ENCODE data around the gene LAMTOR4. TPM values are rescaled to one million over a fixed set of nuclear protein-coding genes. Genes with fewer than 3 reads are reported as not detected.
"Not testable (repeated sequence)": the region's sequence is repeated elsewhere in the genome, so short reads cannot be mapped to it uniquely, and the experiment has no call there.

Gene LAMTOR4
- polyA plus RNA-seq, 1 donor (not counting 4 experiments of a cell fraction or from before 2014, with no cell fraction given), result 99.2 TPM

- Histone ChIP-seq H3K79me2 (ENCODE audit: control insufficient read depth, insufficient read depth, low read length) (no peaks in the 10 kb centered on the region), H3K27me3 (ENCODE audit: control insufficient read depth, extremely low read depth, insufficient read depth, low read length) (no peaks in the 10 kb centered on the region), H3K9ac (ENCODE audit: control insufficient read depth, extremely low read depth, insufficient read depth, low read length) (peak overlapping the region; percentile 97), H3K4me2 (ENCODE audit: control insufficient read depth, extremely low read depth, insufficient read depth, low read depth, low read length) (peak overlapping the region; percentile 72), H3K27ac (ENCODE audit: control insufficient read depth, insufficient read depth, low read length) (no peak overlapping the region), H3K36me3 (ENCODE audit: control insufficient read depth in 2 of 2, extremely low read depth in 1 of 2, insufficient read depth in 2 of 2, low read length in 2 of 2) (peaks cover 0 to 2% of the 10 kb centered on the region in 2 experiments), H3K4me3 (ENCODE audit: control insufficient read depth in 2 of 3, extremely low read depth in 1 of 3, insufficient read depth in 2 of 3, low read depth in 1 of 3, low read length in 3 of 3) (peak overlapping the region; percentile 89 to 96 (median 94)), H4K20me1 (ENCODE audit: control insufficient read depth, extremely low read depth, insufficient read depth, low read length) (no peaks in the 10 kb centered on the region), H2AFZ (ENCODE audit: control insufficient read depth, low read length) (peak overlapping the region; percentile 99), H3K9me1 (ENCODE audit: control insufficient read depth, extremely low read depth, insufficient read depth, low read length) (no peaks in the 10 kb centered on the region), H3K9me3 (ENCODE audit: control insufficient read depth, low read depth, low read length) (no peaks in the 10 kb centered on the region), H3K4me1 (ENCODE audit: control insufficient read depth, extremely low read depth, insufficient read depth, low read length) (peaks cover 10% of the 10 kb centered on the region)
- dilution Hi-C loops (cut with MboI; ENCODE audit: extremely low pct_ligation_motif_present, low sequenced_read_pairs), result no loop called here
- DNase-seq (ENCODE audit: low read depth, low spot score), result no peak
- TF ChIP-seq EZH2 (IDR thresholded peaks at IDR 0.05; ENCODE audit: low read length), result no peak
- TF ChIP-seq, protein P1, sequence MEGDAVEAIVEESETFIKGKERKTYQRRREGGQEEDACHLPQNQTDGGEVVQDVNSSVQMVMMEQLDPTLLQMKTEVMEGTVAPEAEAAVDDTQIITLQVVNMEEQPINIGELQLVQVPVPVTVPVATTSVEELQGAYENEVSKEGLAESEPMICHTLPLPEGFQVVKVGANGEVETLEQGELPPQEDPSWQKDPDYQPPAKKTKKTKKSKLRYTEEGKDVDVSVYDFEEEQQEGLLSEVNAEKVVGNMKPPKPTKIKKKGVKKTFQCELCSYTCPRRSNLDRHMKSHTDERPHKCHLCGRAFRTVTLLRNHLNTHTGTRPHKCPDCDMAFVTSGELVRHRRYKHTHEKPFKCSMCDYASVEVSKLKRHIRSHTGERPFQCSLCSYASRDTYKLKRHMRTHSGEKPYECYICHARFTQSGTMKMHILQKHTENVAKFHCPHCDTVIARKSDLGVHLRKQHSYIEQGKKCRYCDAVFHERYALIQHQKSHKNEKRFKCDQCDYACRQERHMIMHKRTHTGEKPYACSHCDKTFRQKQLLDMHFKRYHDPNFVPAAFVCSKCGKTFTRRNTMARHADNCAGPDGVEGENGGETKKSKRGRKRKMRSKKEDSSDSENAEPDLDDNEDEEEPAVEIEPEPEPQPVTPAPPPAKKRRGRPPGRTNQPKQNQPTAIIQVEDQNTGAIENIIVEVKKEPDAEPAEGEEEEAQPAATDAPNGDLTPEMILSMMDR (optimal IDR thresholded peaks at IDR 0.05 in 1 of 3, IDR thresholded peaks at IDR 0.05 in 1 of 3, conservative IDR thresholded peaks at IDR 0.05 in 1 of 3; ENCODE audit: extremely low read depth in 1 of 3, insufficient read depth in 2 of 3, low read length in 3 of 3), result no peak
- no peak for FAIRE-seq
These were observed 20.7 kb upstream of the LAMTOR4 start for GRCh38 chr7:100127866-100128636.

DNA sequence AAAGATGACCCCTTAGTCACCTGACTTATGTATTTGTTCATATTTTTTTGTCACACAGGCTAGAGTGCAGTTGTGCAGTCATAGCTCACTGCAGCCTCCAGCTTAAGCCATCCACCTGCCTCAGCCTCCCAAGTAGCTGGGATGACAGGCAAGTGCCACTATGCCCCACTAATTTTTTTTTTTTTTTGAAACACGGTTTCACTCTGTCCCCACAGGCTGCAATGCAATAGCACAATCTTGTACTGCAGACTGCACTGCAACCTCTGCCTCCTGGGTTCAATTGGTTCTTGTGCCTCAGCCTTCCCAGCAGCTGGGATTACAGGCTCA is 20.1 kb upstream of the LAMTOR4 start:
- Histone ChIP-seq H3K4me1 (ENCODE audit: control insufficient read depth, extremely low read depth, insufficient read depth, low read length) (peaks cover 10% of the 10 kb centered on the region), H3K79me2 (ENCODE audit: control insufficient read depth, insufficient read depth, low read length) (no peaks in the 10 kb centered on the region), H3K27ac (ENCODE audit: control insufficient read depth, insufficient read depth, low read length) (no peak overlapping the region), H3K9ac (ENCODE audit: control insufficient read depth, extremely low read depth, insufficient read depth, low read length) (no peak overlapping the region), H3K36me3 (ENCODE audit: control insufficient read depth in 2 of 2, extremely low read depth in 1 of 2, insufficient read depth in 2 of 2, low read length in 2 of 2) (peaks cover 0 to 2% of the 10 kb centered on the region in 2 experiments), H3K27me3 (ENCODE audit: control insufficient read depth, extremely low read depth, insufficient read depth, low read length) (no peaks in the 10 kb centered on the region), H3K4me3 (ENCODE audit: control insufficient read depth in 2 of 3, extremely low read depth in 1 of 3, insufficient read depth in 2 of 3, low read depth in 1 of 3, low read length in 3 of 3) (no peak overlapping the region), H3K4me2 (ENCODE audit: control insufficient read depth, extremely low read depth, insufficient read depth, low read depth, low read length) (no peak overlapping the region), H3K9me1 (ENCODE audit: control insufficient read depth, extremely low read depth, insufficient read depth, low read length) (no peaks in the 10 kb centered on the region), H3K9me3 (ENCODE audit: control insufficient read depth, low read depth, low read length) (no peaks in the 10 kb centered on the region), H2AFZ (ENCODE audit: control insufficient read depth, low read length) (no peak overlapping the region), H4K20me1 (ENCODE audit: control insufficient read depth, extremely low read depth, insufficient read depth, low read length) (no peaks in the 10 kb centered on the region)
- DNase-seq (ENCODE audit: low read depth, low spot score), result no peak
- dilution Hi-C loops (cut with MboI; ENCODE audit: extremely low pct_ligation_motif_present, low sequenced_read_pairs), result no loop called here
- FAIRE-seq, result no peak
- TF ChIP-seq, protein P1 (optimal IDR thresholded peaks at IDR 0.05 in 1 of 3, IDR thresholded peaks at IDR 0.05 in 1 of 3, conservative IDR thresholded peaks at IDR 0.05 in 1 of 3; ENCODE audit: extremely low read depth in 1 of 3, insufficient read depth in 2 of 3, low read length in 3 of 3), result no peak
- no peak for TF ChIP-seq EZH2 (IDR thresholded peaks at IDR 0.05; ENCODE audit: low read length)

GRCh38 chr7:100130220-100130607 is 18.5 kb upstream of the LAMTOR4 start:
- dilution Hi-C loops (cut with MboI; ENCODE audit: extremely low pct_ligation_motif_present, low sequenced_read_pairs); H3K9ac ChIP-seq (ENCODE audit: control insufficient read depth, extremely low read depth, insufficient read depth, low read length); H3K27me3 ChIP-seq (ENCODE audit: control insufficient read depth, extremely low read depth, insufficient read depth, low read length); H2AFZ ChIP-seq (ENCODE audit: control insufficient read depth, low read length); H3K4me2 ChIP-seq (ENCODE audit: control insufficient read depth, extremely low read depth, insufficient read depth, low read depth, low read length); H3K9me3 ChIP-seq (ENCODE audit: control insufficient read depth, low read depth, low read length); H3K4me1 ChIP-seq (ENCODE audit: control insufficient read depth, extremely low read depth, insufficient read depth, low read length); H3K9me1 ChIP-seq (ENCODE audit: control insufficient read depth, extremely low read depth, insufficient read depth, low read length); H3K27ac ChIP-seq (ENCODE audit: control insufficient read depth, insufficient read depth, low read length); H3K36me3 ChIP-seq (ENCODE audit: control insufficient read depth in 2 of 2, extremely low read depth in 1 of 2, insufficient read depth in 2 of 2, low read length in 2 of 2); FAIRE-seq; DNase-seq (ENCODE audit: low read depth, low spot score); H3K4me3 ChIP-seq (ENCODE audit: control insufficient read depth in 2 of 3, extremely low read depth in 1 of 3, insufficient read depth in 2 of 3, low read depth in 1 of 3, low read length in 3 of 3); H4K20me1 ChIP-seq (ENCODE audit: control insufficient read depth, extremely low read depth, insufficient read depth, low read length); H3K79me2 ChIP-seq (ENCODE audit: control insufficient read depth, insufficient read depth, low read length): not testable (repeated sequence)

Data from keratinocyte (primary cell).